Body of pancreas (tissue), 4 donors: Measurements from ENCODE around the gene PHLDB1. TPM values are rescaled to one million over a fixed set of nuclear protein-coding genes. Genes with fewer than 3 reads are reported as not detected.

Experiments used
- ATAC-seq: fragments of 150-250 bp; one replicate; pipeline ENCODE4 v1.9.1; 2016
- DNase-seq, 4 donors: peaks; one replicate each; pipeline ENCODE4 v3.0.0-alpha.2; 2019
- H3K27ac ChIP-seq, 4 donors: fragments of 200-600 bp; sonication (generic); 1 replicate in 3 of 4; 2 replicates in 1 of 4; pipeline versions ENCODE4 v1.5.1 to v1.6.1; 2016 to 2019; ENCODE audit warnings: mild to moderate bottlenecking in 1 of 4, mixed read lengths in 1 of 4, moderate library complexity in 1 of 4
- H3K27me3 ChIP-seq, 2 donors: fragments of 200-600 bp; sonication (generic); one replicate each; pipeline ENCODE4 v1.6.0; 2016; ENCODE audit warnings: mild to moderate bottlenecking in 1 of 2
- H3K36me3 ChIP-seq, 2 donors: fragments of 200-600 bp; sonication (generic); replicated peaks in 1 of 2; 2 replicates each; pipeline ENCODE4 v1.5.1; 2016; ENCODE audit warnings: low read depth in 2 of 2; ENCODE audit not compliant: insufficient read depth in 1 of 2
- H3K4me1 ChIP-seq: fragments of 200-600 bp; sonication (generic); one replicate; pipeline ENCODE4 v1.6.0; 2016
- H3K4me3 ChIP-seq, 2 donors: fragments of 200-600 bp; sonication (generic); 1 replicate in 1 of 2; 2 replicates in 1 of 2; pipeline ENCODE4 v1.5.1; 2016 to 2019
- H3K9me3 ChIP-seq, 3 donors: fragments of 200-600 bp; sonication (generic); 1 replicate in 2 of 3; 2 replicates in 1 of 3; pipeline ENCODE4 v1.5.1; 2016
- POLR2A ChIP-seq, 3 donors: fragments of 450-650 bp; IDR thresholded peaks; one replicate each; pipeline ENCODE4 v1.6.1; 2016; ENCODE audit warnings: antibody characterized with exemption in 3 of 3, mild to moderate bottlenecking in 2 of 3
- WGBS, 2 donors: methylation state at CpG; one replicate each; pipeline ENCODE4 v1.1.5; 2017; 5-methylcytosine and 5-hydroxymethylcytosine counted together
- intact Hi-C: fragments of 100-400 bp; cut with DNase I; formaldehyde crosslinking; loops from one replicate; pipeline ENCODE4 v1.15.1; 2023
- total RNA-seq, 2 donors: library from RNA; depleted of rRNA; stranded (reverse); fragments of >200 nt; gene quantifications; one replicate each; pipeline ENCODE4 v1.1.0, GENCODE V29; 2016
- TF ChIP-seq, protein P1 (sequence below), 7 experiments: fragments of 450-650 bp in 4 of 7; fragments of 200-600 bp in 3 of 7; sonication (generic) in 3 of 7; IDR thresholded peaks; one replicate each; pipeline ENCODE4 v1.5.1; 2016 to 2019; ENCODE audit warnings: antibody characterized with exemption in 7 of 7

Gene PHLDB1
- total RNA-seq, 2 donors from 2014 or later: 71.9 to 166 TPM

GRCh38 chr11:118690553-118691304 is 83.3 kb downstream of the PHLDB1 start:
- WGBS, 2 donors: 78 to 86% methylated on average over 12 to 15 of the region's 15 CpGs
- Histone ChIP-seq H3K36me3 (no peaks in the 10 kb centered on the region), H3K9me3 (no peaks in the 10 kb centered on the region), H3K27ac (peak overlapping the region; percentile 58 to 84 (median 76)), H3K4me3 (no peak overlapping the region), H3K27me3 (no peaks in the 10 kb centered on the region), H3K4me1 (peaks cover 16% of the 10 kb centered on the region)
- ATAC-seq (no peak), DNase-seq (no peak)
- TF ChIP-seq, protein P1, sequence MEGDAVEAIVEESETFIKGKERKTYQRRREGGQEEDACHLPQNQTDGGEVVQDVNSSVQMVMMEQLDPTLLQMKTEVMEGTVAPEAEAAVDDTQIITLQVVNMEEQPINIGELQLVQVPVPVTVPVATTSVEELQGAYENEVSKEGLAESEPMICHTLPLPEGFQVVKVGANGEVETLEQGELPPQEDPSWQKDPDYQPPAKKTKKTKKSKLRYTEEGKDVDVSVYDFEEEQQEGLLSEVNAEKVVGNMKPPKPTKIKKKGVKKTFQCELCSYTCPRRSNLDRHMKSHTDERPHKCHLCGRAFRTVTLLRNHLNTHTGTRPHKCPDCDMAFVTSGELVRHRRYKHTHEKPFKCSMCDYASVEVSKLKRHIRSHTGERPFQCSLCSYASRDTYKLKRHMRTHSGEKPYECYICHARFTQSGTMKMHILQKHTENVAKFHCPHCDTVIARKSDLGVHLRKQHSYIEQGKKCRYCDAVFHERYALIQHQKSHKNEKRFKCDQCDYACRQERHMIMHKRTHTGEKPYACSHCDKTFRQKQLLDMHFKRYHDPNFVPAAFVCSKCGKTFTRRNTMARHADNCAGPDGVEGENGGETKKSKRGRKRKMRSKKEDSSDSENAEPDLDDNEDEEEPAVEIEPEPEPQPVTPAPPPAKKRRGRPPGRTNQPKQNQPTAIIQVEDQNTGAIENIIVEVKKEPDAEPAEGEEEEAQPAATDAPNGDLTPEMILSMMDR (IDR thresholded peaks at IDR 0.05): no peak
- no peak for TF ChIP-seq POLR2A (IDR thresholded peaks at IDR 0.05)
- intact Hi-C loops: no loop called here

GRCh38 chr11:118691926-118692830 is 84.8 kb downstream of the PHLDB1 start:
- no peak for ATAC-seq
- peaks cover 16% of the 10 kb centered on the region for H3K4me1 ChIP-seq
- H3K36me3 ChIP-seq: no peaks in the 10 kb centered on the region
- no peak for TF ChIP-seq POLR2A (IDR thresholded peaks at IDR 0.05)
- TF ChIP-seq, protein P1 (IDR thresholded peaks at IDR 0.05): no peak
- intact Hi-C loops: no loop called here
- no peak overlapping the region for H3K27ac ChIP-seq
- no peak overlapping the region for H3K4me3 ChIP-seq
- WGBS, 2 donors: 76 to 84% methylated on average over 12 to 15 of the region's 15 CpGs
- H3K9me3 ChIP-seq: no peaks in the 10 kb centered on the region
- H3K27me3 ChIP-seq: no peaks in the 10 kb centered on the region
- peak in 1 of 4 donors; percentile 30 for DNase-seq

DNA sequence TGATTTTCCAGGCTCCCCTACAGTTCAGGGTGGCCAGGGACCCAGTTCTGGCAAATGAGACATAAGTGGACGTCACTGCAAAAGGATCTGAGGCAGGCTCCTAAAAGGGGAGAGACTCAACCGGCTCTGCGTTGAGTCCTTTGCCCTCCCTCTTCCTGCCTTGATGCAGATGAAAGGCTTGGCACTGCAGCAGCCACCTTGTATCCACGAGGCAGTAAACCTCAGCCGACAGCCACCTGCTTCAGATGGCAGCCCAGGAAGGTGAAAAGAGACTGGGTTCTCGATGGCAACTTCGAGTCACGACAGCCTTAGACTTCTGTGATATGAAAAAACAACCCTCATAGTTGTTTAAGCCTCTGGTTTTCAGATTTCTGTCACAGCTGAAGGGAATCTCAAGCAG is 86.8 kb downstream of the PHLDB1 start:
- 84 to 94% methylated on average over 7 to 8 of the region's 8 CpGs for WGBS, 2 donors
- no peaks in the 10 kb centered on the region for H3K9me3 ChIP-seq
- intact Hi-C loops: no loop called here

DNA sequence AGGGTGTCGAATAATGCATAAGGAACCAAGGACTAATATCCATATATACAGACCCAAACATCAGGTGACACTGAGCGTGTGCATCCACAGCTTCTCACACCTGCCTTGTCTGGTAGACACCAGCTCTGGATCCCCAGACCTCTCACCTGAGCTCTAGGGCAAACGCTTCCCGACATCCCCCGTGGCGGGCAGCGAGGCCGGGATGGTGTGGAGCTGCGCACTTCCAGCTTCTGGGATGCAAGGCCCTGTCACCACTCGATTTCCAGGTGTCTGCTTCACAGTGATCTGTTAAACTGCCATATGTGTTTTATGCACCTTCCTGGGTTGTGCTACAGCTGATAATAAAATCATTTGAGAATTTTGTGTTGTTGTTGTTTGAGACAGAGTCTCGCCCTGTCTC is 87.4 kb downstream of the PHLDB1 start:
- no peaks in the 10 kb centered on the region for H3K9me3 ChIP-seq
- WGBS, 2 donors: 84 to 86% methylated on average over 11 of the region's 11 CpGs
- peaks cover 9% of the 10 kb centered on the region for H3K4me1 ChIP-seq
- H3K27ac ChIP-seq: no peak overlapping the region
- intact Hi-C loops: no loop called here
- ATAC-seq (no peak), DNase-seq (no peak)
- no peak for TF ChIP-seq POLR2A (IDR thresholded peaks at IDR 0.05)
- TF ChIP-seq, protein P1 (IDR thresholded peaks at IDR 0.05): no peak
- no peaks in the 10 kb centered on the region for H3K27me3 ChIP-seq
- no peak overlapping the region for H3K4me3 ChIP-seq
- no peaks in the 10 kb centered on the region for H3K36me3 ChIP-seq

More for the DNA sequence above, 86.8 kb downstream of the PHLDB1 start:
- TF ChIP-seq POLR2A (IDR thresholded peaks at IDR 0.05): no peak
- TF ChIP-seq, protein P1 (IDR thresholded peaks at IDR 0.05): no peak
- Histone ChIP-seq H3K4me1 (peaks cover 14% of the 10 kb centered on the region), H3K27me3 (no peaks in the 10 kb centered on the region), H3K36me3 (no peaks in the 10 kb centered on the region), H3K27ac (no peak overlapping the region), H3K4me3 (no peak overlapping the region)
- no peak for DNase-seq
- ATAC-seq: no peak
